Measurements from ENCODE around the gene NMUR2.

NMUR2 gene

GRCh38 chr5:152400846-152401245 lies 4.2 kb downstream of the NMUR2 start:
- H3K36me3 ChIP-seq (ENCODE audit: control insufficient read depth, low read depth, low read length) = no peaks in the 10 kb centered on the region
- no peak overlapping the region for H3K27ac ChIP-seq (ENCODE audit: low read length)
- H3K9ac ChIP-seq (ENCODE audit: low read length) = no peak overlapping the region
- no peak overlapping the region for H3K4me3 ChIP-seq (ENCODE audit: low read length)
- H3K27me3 ChIP-seq (ENCODE audit: control insufficient read depth, insufficient read depth, low read length) = no peaks in the 10 kb centered on the region
- H3K4me1 ChIP-seq (ENCODE audit: control insufficient read depth, low read depth, low read length) = no peaks in the 10 kb centered on the region
- H3K9me3 ChIP-seq (ENCODE audit: control insufficient read depth, low read depth, low read length) = no peaks in the 10 kb centered on the region

DNA sequence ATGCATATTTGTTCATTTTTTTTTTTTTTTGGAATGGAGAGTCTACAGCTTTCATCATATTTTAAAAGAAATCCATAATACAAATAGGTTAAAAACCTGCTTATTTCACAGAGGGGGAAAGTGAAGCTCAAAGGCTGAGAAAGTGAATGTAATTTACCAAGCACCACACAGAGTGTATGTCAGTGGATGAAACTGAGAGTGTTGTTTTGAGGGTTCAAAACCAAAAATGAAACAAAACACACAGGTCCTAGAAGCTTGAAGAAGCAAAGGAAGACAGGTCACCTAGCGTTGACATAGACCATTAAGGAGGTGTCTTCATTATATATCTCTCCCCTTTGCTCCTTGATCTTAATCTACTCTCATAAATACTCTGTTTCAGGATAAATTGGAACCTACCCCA lies 7.5 kb downstream of the NMUR2 start:
- no peaks in the 10 kb centered on the region for H3K9me3 ChIP-seq (ENCODE audit: control insufficient read depth, low read depth, low read length)
- no peaks in the 10 kb centered on the region for H3K36me3 ChIP-seq (ENCODE audit: control insufficient read depth, low read depth, low read length)
- no peak overlapping the region for H3K27ac ChIP-seq (ENCODE audit: low read length)
- H3K9ac ChIP-seq (ENCODE audit: low read length) = no peak overlapping the region
- no peaks in the 10 kb centered on the region for H3K27me3 ChIP-seq (ENCODE audit: control insufficient read depth, insufficient read depth, low read length)
- H3K4me3 ChIP-seq (ENCODE audit: low read length) = no peak overlapping the region
- H3K4me1 ChIP-seq (ENCODE audit: control insufficient read depth, low read depth, low read length) = no peaks in the 10 kb centered on the region

DNA sequence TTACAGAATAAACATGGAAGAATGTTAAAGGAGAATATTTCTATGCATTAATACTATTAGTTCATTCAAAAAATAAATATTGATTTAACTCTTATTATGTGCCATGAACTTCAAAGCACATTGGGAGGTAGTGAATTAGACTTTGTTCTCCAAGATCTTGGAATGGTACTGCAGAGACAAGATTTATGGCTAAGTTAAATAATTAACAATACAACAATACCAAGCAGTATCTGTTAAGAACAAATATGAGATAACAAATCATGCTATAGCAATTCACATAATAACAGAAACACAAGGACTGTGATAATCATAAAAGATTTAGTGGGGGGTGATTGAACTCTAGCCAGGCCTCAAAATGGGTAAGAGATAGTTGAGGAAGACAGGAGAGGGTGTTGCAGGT lies 11.6 kb downstream of the NMUR2 start:
- Histone ChIP-seq H3K9ac (ENCODE audit: low read length) (no peak overlapping the region), H3K9me3 (ENCODE audit: control insufficient read depth, low read depth, low read length) (peaks cover 7% of the 10 kb centered on the region), H3K27ac (ENCODE audit: low read length) (no peak overlapping the region)

GRCh38 chr5:152389208-152389849 lies 15.8 kb downstream of the NMUR2 start:
- Histone ChIP-seq H3K27ac (ENCODE audit: low read length) (no peak overlapping the region), H3K36me3 (ENCODE audit: control insufficient read depth, low read depth, low read length) (no peaks in the 10 kb centered on the region), H3K9me3 (ENCODE audit: control insufficient read depth, low read depth, low read length) (peaks cover 7% of the 10 kb centered on the region), H3K9ac (ENCODE audit: low read length) (no peak overlapping the region), H3K4me1 (ENCODE audit: control insufficient read depth, low read depth, low read length) (no peaks in the 10 kb centered on the region), H3K27me3 (ENCODE audit: control insufficient read depth, insufficient read depth, low read length) (no peaks in the 10 kb centered on the region), H3K4me3 (ENCODE audit: low read length) (no peak overlapping the region)

More for the DNA sequence above, 11.6 kb downstream of the NMUR2 start:
- Histone ChIP-seq H3K4me3 (ENCODE audit: low read length) (no peak overlapping the region), H3K4me1 (ENCODE audit: control insufficient read depth, low read depth, low read length) (no peaks in the 10 kb centered on the region), H3K36me3 (ENCODE audit: control insufficient read depth, low read depth, low read length) (no peaks in the 10 kb centered on the region), H3K27me3 (ENCODE audit: control insufficient read depth, insufficient read depth, low read length) (no peaks in the 10 kb centered on the region)

GRCh38 chr5:152388610-152389009 lies 16.5 kb downstream of the NMUR2 start:
- no peaks in the 10 kb centered on the region for H3K36me3 ChIP-seq (ENCODE audit: control insufficient read depth, low read depth, low read length)

DNA sequence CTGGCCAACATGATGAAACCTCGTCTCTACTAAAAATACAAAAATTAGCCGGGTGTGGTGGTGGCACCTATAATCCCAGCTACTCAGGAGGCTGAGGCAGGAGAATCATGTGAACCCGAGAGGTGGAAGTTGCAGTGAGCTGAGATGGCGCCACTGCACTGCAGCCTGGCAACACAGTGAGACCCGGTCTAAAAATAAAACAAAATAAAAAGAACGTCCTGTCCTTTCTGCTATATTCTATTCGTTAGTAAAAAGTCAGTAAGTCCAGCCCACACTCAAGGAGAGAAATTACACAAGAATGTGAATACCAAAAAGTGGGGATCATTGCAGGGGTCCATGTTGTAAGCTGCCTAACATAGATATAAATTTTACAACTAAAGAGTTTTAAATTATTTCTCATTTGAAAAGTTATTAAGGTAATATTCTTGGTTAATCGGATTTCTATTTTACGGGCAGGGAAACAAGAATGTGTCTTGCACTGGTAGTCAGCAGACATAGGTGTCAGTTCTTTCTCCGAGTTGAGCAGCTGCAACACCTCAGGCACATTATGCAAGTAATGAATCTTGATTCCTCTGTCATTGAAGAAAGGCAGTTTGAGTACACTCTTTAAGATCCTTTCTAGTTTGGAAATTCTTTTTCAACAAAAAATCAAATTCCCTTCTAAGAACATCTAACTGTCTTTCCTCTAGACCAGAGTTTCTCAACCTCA lies 24.5 kb downstream of the NMUR2 start:
- no peaks in the 10 kb centered on the region for H3K4me1 ChIP-seq (ENCODE audit: control insufficient read depth, low read depth, low read length)
- H3K4me3 ChIP-seq (ENCODE audit: low read length) = no peak overlapping the region
- H3K9me3 ChIP-seq (ENCODE audit: control insufficient read depth, low read depth, low read length) = no peaks in the 10 kb centered on the region
- H3K9ac ChIP-seq (ENCODE audit: low read length) = no peak overlapping the region
- no peak overlapping the region for H3K27ac ChIP-seq (ENCODE audit: low read length)
- no peaks in the 10 kb centered on the region for H3K27me3 ChIP-seq (ENCODE audit: control insufficient read depth, insufficient read depth, low read length)
- H3K36me3 ChIP-seq (ENCODE audit: control insufficient read depth, low read depth, low read length) = no peaks in the 10 kb centered on the region

More at GRCh38 chr5:152388610-152389009, 16.5 kb downstream of the NMUR2 start:
- Histone ChIP-seq H3K9ac (ENCODE audit: low read length) (no peak overlapping the region), H3K27ac (ENCODE audit: low read length) (no peak overlapping the region), H3K4me1 (ENCODE audit: control insufficient read depth, low read depth, low read length) (no peaks in the 10 kb centered on the region), H3K27me3 (ENCODE audit: control insufficient read depth, insufficient read depth, low read length) (no peaks in the 10 kb centered on the region), H3K9me3 (ENCODE audit: control insufficient read depth, low read depth, low read length) (peaks cover 7% of the 10 kb centered on the region), H3K4me3 (ENCODE audit: low read length) (no peak overlapping the region)

GRCh38 chr5:152379331-152379730 lies 25.7 kb downstream of the NMUR2 start:
- H3K27me3 ChIP-seq (ENCODE audit: control insufficient read depth, insufficient read depth, low read length) = no peaks in the 10 kb centered on the region
- H3K9ac ChIP-seq (ENCODE audit: low read length) = no peak overlapping the region
- H3K27ac ChIP-seq (ENCODE audit: low read length) = no peak overlapping the region
- no peaks in the 10 kb centered on the region for H3K36me3 ChIP-seq (ENCODE audit: control insufficient read depth, low read depth, low read length)
- no peaks in the 10 kb centered on the region for H3K9me3 ChIP-seq (ENCODE audit: control insufficient read depth, low read depth, low read length)
- no peaks in the 10 kb centered on the region for H3K4me1 ChIP-seq (ENCODE audit: control insufficient read depth, low read depth, low read length)
- H3K4me3 ChIP-seq (ENCODE audit: low read length) = no peak overlapping the region

DNA sequence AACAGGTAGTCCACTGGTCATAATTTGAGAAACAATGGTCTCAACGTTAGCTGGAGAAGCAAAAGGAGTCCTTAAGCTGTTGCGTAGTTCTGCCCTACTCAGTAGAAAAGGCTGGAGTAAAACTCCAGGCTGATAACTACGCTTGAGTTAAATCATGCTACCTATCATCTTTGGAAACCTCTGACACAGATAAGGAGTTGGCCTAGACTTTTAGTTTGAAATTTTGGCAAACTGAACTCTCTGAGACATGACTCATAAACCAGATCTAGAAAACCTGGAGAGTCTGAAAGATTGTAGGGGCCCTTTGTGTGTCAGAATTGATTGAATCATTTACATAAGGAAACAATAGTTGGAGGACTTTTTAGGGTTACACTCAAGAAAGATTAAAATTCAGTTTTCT lies 26.3 kb downstream of the NMUR2 start:
- H3K9me3 ChIP-seq (ENCODE audit: control insufficient read depth, low read depth, low read length) = no peaks in the 10 kb centered on the region
- no peaks in the 10 kb centered on the region for H3K4me1 ChIP-seq (ENCODE audit: control insufficient read depth, low read depth, low read length)
- H3K27ac ChIP-seq (ENCODE audit: low read length) = no peak overlapping the region
- no peaks in the 10 kb centered on the region for H3K36me3 ChIP-seq (ENCODE audit: control insufficient read depth, low read depth, low read length)
- no peaks in the 10 kb centered on the region for H3K27me3 ChIP-seq (ENCODE audit: control insufficient read depth, insufficient read depth, low read length)
- H3K4me3 ChIP-seq (ENCODE audit: low read length) = no peak overlapping the region
- H3K9ac ChIP-seq (ENCODE audit: low read length) = no peak overlapping the region

- Histone ChIP-seq H3K36me3 (ENCODE audit: control insufficient read depth, low read depth, low read length) (no peaks in the 10 kb centered on the region), H3K27me3 (ENCODE audit: control insufficient read depth, insufficient read depth, low read length) (no peaks in the 10 kb centered on the region), H3K4me1 (ENCODE audit: control insufficient read depth, low read depth, low read length) (no peaks in the 10 kb centered on the region), H3K9ac (ENCODE audit: low read length) (no peak overlapping the region), H3K9me3 (ENCODE audit: control insufficient read depth, low read depth, low read length) (no peaks in the 10 kb centered on the region), H3K27ac (ENCODE audit: low read length) (no peak overlapping the region), H3K4me3 (ENCODE audit: low read length) (no peak overlapping the region)
These were observed 28.2 kb downstream of the NMUR2 start for GRCh38 chr5:152376886-152377285.

DNA sequence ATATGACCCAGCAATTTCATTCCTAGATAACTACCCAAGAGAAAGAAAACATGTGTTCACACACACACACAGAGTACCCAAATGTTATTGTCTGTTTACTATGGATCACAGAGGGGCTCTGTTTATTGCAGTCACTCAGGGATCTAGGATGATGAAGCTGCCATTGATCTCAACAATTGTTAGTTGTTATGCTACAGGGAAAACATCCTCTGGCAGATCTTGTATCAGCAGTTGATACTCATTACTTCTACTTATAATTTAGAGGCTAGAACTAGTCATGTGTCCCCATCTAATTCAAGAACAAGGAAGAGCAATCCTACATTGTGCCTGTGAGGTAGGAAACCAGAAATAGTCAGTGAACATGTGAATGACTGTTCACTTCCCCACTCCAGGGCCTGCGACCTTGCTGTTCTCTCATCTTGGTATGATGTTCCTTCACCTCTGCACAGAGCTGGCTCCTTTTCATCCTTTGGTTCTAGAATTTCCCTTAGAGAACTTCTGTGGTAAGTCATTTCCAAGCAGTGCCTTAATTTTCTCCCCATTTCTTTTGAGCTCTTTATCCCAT lies 30.3 kb downstream of the NMUR2 start:
- H3K4me1 ChIP-seq (ENCODE audit: control insufficient read depth, low read depth, low read length) = no peaks in the 10 kb centered on the region
- no peak overlapping the region for H3K4me3 ChIP-seq (ENCODE audit: low read length)
- H3K9ac ChIP-seq (ENCODE audit: low read length) = no peak overlapping the region
- H3K27ac ChIP-seq (ENCODE audit: low read length) = no peak overlapping the region
- no peaks in the 10 kb centered on the region for H3K27me3 ChIP-seq (ENCODE audit: control insufficient read depth, insufficient read depth, low read length)
- no peaks in the 10 kb centered on the region for H3K36me3 ChIP-seq (ENCODE audit: control insufficient read depth, low read depth, low read length)
- no peaks in the 10 kb centered on the region for H3K9me3 ChIP-seq (ENCODE audit: control insufficient read depth, low read depth, low read length)

DNA sequence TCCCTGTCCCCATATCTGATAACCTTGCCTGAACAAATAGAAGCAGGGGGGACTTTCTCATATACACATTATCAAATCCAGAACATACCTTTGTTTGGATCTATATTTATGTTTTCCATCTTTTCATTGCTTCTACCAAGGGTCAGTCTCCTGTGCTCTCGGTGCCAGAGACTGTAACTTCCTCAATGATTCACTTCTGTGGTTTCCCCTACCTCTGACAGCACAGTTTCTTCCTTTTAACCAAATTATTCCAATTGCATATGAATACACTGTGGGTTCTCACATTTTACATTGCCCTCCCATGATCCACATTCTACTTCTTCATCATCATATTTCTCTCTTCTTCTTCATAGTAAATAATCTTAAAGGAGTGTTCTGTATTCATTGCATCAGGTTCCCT lies 32.2 kb downstream of the NMUR2 start:
- Histone ChIP-seq H3K27me3 (ENCODE audit: control insufficient read depth, insufficient read depth, low read length) (no peaks in the 10 kb centered on the region), H3K27ac (ENCODE audit: low read length) (no peak overlapping the region), H3K9me3 (ENCODE audit: control insufficient read depth, low read depth, low read length) (no peaks in the 10 kb centered on the region), H3K36me3 (ENCODE audit: control insufficient read depth, low read depth, low read length) (no peaks in the 10 kb centered on the region), H3K9ac (ENCODE audit: low read length) (no peak overlapping the region), H3K4me3 (ENCODE audit: low read length) (no peak overlapping the region), H3K4me1 (ENCODE audit: control insufficient read depth, low read depth, low read length) (no peaks in the 10 kb centered on the region)

DNA sequence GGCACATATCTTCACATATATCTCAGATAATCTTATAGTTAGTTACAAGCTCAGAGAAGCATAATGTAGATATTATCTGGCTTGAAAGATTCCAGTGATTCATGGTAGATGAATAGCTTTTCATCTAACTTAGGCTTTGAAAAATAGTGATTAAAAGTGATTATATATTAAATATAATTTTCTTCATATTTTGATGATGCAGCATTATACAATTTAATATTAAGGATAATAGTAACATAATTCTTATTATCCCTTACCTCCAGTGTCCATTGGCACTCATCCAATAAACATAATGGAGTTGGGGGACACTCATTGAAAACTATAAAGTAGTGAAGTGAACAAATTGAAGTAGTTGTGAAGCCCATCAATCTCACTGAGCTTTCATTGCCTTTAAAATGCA lies 35.8 kb downstream of the NMUR2 start:
- Histone ChIP-seq H3K27me3 (ENCODE audit: control insufficient read depth, insufficient read depth, low read length) (no peaks in the 10 kb centered on the region), H3K9me3 (ENCODE audit: control insufficient read depth, low read depth, low read length) (no peaks in the 10 kb centered on the region), H3K9ac (ENCODE audit: low read length) (no peak overlapping the region), H3K36me3 (ENCODE audit: control insufficient read depth, low read depth, low read length) (no peaks in the 10 kb centered on the region), H3K4me1 (ENCODE audit: control insufficient read depth, low read depth, low read length) (no peaks in the 10 kb centered on the region), H3K4me3 (ENCODE audit: low read length) (no peak overlapping the region), H3K27ac (ENCODE audit: low read length) (no peak overlapping the region)

Data from iPS-18a (cell line).